Ectodermal cell (in vitro differentiated cells): ENCODE data around the gene SUSD2.

Experiments used
- H3K27ac ChIP-seq: 2 replicates; pipeline ENCODE4 v1.7.0; 2013; ENCODE audit warnings: mild to moderate bottlenecking, low read depth, low read length; ENCODE audit not compliant: insufficient read depth, poor library complexity, severe bottlenecking
- H3K27me3 ChIP-seq: 2 replicates; pipeline ENCODE4 v1.7.0; 2013; ENCODE audit warnings: mild to moderate bottlenecking, low read length; ENCODE audit not compliant: insufficient read depth, control insufficient read depth, poor library complexity, severe bottlenecking
- H3K36me3 ChIP-seq: one replicate; pipeline ENCODE4 v1.7.0; 2013; ENCODE audit warnings: low read length; ENCODE audit not compliant: control insufficient read depth, insufficient read depth
- H3K4me1 ChIP-seq: one replicate; pipeline ENCODE4 v1.7.0; 2013; ENCODE audit warnings: low read length; ENCODE audit not compliant: control insufficient read depth, insufficient read depth
- H3K4me3 ChIP-seq: 2 replicates; pipeline ENCODE4 v1.7.0; 2013; ENCODE audit warnings: low read depth, low read length, control low read depth; ENCODE audit not compliant: insufficient read depth
- H3K9me3 ChIP-seq: 2 replicates; pipeline ENCODE4 v1.7.0; 2013; ENCODE audit warnings: mild to moderate bottlenecking, low read length, moderate library complexity; ENCODE audit not compliant: control insufficient read depth
- WGBS, 2 experiments: methylation state at CpG; one replicate each; pipeline ENCODE4 v1.1.7; 2013; ENCODE audit warnings: missing lambda C conversion rate in 2 of 2; 5-methylcytosine and 5-hydroxymethylcytosine counted together

Gene SUSD2

GRCh38 chr22:24187731-24188644 is 6.7 kb downstream of the SUSD2 start:
- no peaks in the 10 kb centered on the region for H3K36me3 ChIP-seq
- no peaks in the 10 kb centered on the region for H3K9me3 ChIP-seq
- H3K4me1 ChIP-seq = no peaks in the 10 kb centered on the region
- H3K27ac ChIP-seq = no peak overlapping the region
- no peak overlapping the region for H3K4me3 ChIP-seq
- 91 to 93% methylated on average over 37 of the region's 37 CpGs for WGBS, 2 experiments
- no peaks in the 10 kb centered on the region for H3K27me3 ChIP-seq

- H3K4me1 ChIP-seq = no peaks in the 10 kb centered on the region
- no peaks in the 10 kb centered on the region for H3K27me3 ChIP-seq
- H3K4me3 ChIP-seq = no peak overlapping the region
These were observed 7.5 kb downstream of the SUSD2 start for GRCh38 chr22:24188705-24189248.

DNA sequence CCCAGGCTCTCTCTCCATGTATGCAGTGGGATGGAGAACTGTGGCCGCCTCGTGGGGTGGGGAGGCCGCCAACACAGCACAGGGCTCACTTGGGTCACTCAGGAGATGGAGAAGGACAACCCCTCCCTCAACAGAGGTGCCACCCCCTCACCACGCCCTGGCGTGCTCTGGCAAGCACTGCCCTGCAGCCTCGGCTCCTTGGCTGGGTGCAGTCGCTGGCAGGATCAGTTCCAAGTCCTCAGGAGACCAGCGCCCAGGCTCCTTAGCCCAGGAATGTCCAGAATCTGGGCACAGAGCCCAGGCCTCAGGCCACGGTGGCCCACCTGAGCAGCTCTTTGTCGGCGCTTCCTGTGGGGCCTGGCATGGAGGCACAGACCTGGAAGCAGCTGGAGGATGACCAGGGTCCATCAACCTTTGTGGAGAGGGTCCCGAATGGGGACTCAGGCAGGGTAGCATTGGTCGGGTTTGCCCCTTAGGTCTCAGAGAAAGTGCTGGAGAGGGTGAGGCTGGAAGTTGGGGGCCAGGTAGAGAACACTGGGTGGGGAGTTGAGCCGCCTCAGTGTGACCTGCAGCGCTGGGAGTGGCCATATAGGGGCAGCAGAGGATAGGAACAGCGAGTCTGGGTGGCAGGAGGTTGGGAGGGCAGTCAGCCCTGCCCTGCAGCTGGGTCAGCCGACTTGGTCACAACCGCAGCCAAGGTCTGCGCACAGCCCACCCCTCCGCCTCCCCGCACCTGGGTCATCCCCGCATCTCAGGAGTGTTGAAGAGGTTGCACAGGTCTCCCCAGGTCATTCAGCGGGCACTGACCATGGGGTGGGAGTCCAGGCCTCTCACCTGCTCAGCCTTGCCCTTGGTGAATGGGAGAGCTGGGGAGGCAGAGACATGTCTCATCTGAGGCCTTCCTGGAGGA is 8.2 kb downstream of the SUSD2 start:
- Histone ChIP-seq H3K4me3 (no peak overlapping the region), H3K27me3 (no peaks in the 10 kb centered on the region)
- WGBS, 2 experiments = 64 to 65% methylated on average over 23 of the region's 23 CpGs

More at GRCh38 chr22:24188705-24189248, 7.5 kb downstream of the SUSD2 start:
- 92 to 93% methylated on average over 17 of the region's 17 CpGs for WGBS, 2 experiments
- H3K27ac ChIP-seq = no peak overlapping the region
- no peaks in the 10 kb centered on the region for H3K9me3 ChIP-seq
- no peaks in the 10 kb centered on the region for H3K36me3 ChIP-seq

GRCh38 chr22:24190159-24190540 is 8.9 kb downstream of the SUSD2 start:
- H3K27ac ChIP-seq = no peak overlapping the region
- H3K27me3 ChIP-seq = no peaks in the 10 kb centered on the region
- no peaks in the 10 kb centered on the region for H3K4me1 ChIP-seq
- H3K4me3 ChIP-seq = no peak overlapping the region
- WGBS, 2 experiments = 90 to 92% methylated on average over 14 of the region's 14 CpGs
- no peaks in the 10 kb centered on the region for H3K9me3 ChIP-seq
- no peaks in the 10 kb centered on the region for H3K36me3 ChIP-seq

More for the DNA sequence above, 8.2 kb downstream of the SUSD2 start:
- H3K36me3 ChIP-seq = no peaks in the 10 kb centered on the region
- no peak overlapping the region for H3K27ac ChIP-seq
- no peaks in the 10 kb centered on the region for H3K4me1 ChIP-seq
- H3K9me3 ChIP-seq = no peaks in the 10 kb centered on the region

GRCh38 chr22:24190596-24191208 is 9.4 kb downstream of the SUSD2 start:
- H3K27ac ChIP-seq = no peak overlapping the region
- 91 to 94% methylated on average over 8 of the region's 8 CpGs for WGBS, 2 experiments
- no peaks in the 10 kb centered on the region for H3K4me1 ChIP-seq
- no peaks in the 10 kb centered on the region for H3K9me3 ChIP-seq
- no peaks in the 10 kb centered on the region for H3K27me3 ChIP-seq
- no peak overlapping the region for H3K4me3 ChIP-seq
- H3K36me3 ChIP-seq = no peaks in the 10 kb centered on the region

- Histone ChIP-seq H3K36me3 (no peaks in the 10 kb centered on the region), H3K27me3 (no peaks in the 10 kb centered on the region), H3K9me3 (no peaks in the 10 kb centered on the region), H3K27ac (no peak overlapping the region), H3K4me3 (no peak overlapping the region), H3K4me1 (no peaks in the 10 kb centered on the region)
- WGBS, 2 experiments = 91 to 93% methylated on average over 12 of the region's 12 CpGs
These were observed 10.1 kb downstream of the SUSD2 start for GRCh38 chr22:24191381-24191841.

DNA sequence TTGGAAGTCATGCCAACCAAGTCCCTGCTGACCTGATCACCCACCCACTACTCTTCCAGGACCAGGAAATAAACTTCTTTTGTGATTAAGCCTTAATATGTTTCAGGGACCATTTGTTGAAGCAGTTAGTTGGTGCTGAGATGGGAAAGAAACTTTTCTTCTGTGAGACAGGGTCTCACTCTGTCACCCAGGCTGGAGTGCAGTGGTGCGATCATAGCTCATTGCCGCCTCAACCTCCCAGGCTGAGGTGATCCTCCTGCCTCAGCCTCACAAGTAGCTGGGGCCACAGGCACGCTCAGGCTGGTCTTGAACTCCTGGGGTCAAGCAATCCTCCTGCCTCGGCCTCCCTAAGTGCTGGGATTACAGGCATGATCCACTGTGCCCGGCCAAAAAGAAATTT is 10.6 kb downstream of the SUSD2 start:
- Histone ChIP-seq H3K4me1 (no peaks in the 10 kb centered on the region), H3K27me3 (no peaks in the 10 kb centered on the region), H3K4me3 (no peak overlapping the region), H3K9me3 (no peaks in the 10 kb centered on the region), H3K36me3 (no peaks in the 10 kb centered on the region), H3K27ac (no peak overlapping the region)
- WGBS, 2 experiments = 90 to 94% methylated on average over 5 of the region's 5 CpGs

- Histone ChIP-seq H3K9me3 (no peaks in the 10 kb centered on the region), H3K4me3 (no peak overlapping the region), H3K4me1 (no peaks in the 10 kb centered on the region), H3K27me3 (no peaks in the 10 kb centered on the region), H3K36me3 (no peaks in the 10 kb centered on the region), H3K27ac (no peak overlapping the region)
- 95% methylated on average over 6 of the region's 6 CpGs for WGBS, 2 experiments
These were observed 17.4 kb downstream of the SUSD2 start for GRCh38 chr22:24198682-24199052.

GRCh38 chr22:24200619-24201212 is 19.4 kb downstream of the SUSD2 start:
- 90 to 91% methylated on average over 6 to 7 of the region's 7 CpGs for WGBS, 2 experiments
- H3K4me3 ChIP-seq = no peak overlapping the region
- no peaks in the 10 kb centered on the region for H3K36me3 ChIP-seq
- H3K27ac ChIP-seq = no peak overlapping the region
- no peaks in the 10 kb centered on the region for H3K27me3 ChIP-seq
- no peaks in the 10 kb centered on the region for H3K9me3 ChIP-seq
- H3K4me1 ChIP-seq = no peaks in the 10 kb centered on the region
